Measurements from ENCODE around the gene SLC1A7.

SLC1A7 gene

DNA sequence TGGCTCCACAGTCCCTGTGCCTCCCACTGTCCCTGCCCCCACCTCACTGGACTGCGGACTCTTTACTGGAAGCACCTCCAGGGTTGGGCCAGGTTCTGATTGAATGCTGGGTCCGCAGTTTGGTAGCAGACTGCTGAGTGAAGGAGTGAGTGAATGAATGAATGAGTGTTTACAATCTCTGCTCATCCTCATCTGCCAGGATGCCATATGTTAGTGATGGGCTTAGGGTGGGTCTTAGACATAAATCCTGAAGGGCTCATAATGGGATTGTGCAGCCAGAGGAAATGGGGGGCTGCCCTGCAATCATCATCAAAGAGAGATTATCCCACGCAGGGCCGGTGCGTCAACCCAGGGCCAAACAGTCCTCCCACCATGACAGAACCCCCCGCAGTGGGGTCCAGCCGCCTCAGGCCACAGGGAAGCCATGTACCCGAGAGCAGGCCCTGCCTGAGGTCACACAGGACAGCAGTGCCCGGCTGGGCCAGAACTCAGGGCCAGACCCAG is 26.1 kb downstream of the SLC1A7 start:
- DNase-seq (ENCODE audit: low read depth in 2 of 2): no peak

DNA sequence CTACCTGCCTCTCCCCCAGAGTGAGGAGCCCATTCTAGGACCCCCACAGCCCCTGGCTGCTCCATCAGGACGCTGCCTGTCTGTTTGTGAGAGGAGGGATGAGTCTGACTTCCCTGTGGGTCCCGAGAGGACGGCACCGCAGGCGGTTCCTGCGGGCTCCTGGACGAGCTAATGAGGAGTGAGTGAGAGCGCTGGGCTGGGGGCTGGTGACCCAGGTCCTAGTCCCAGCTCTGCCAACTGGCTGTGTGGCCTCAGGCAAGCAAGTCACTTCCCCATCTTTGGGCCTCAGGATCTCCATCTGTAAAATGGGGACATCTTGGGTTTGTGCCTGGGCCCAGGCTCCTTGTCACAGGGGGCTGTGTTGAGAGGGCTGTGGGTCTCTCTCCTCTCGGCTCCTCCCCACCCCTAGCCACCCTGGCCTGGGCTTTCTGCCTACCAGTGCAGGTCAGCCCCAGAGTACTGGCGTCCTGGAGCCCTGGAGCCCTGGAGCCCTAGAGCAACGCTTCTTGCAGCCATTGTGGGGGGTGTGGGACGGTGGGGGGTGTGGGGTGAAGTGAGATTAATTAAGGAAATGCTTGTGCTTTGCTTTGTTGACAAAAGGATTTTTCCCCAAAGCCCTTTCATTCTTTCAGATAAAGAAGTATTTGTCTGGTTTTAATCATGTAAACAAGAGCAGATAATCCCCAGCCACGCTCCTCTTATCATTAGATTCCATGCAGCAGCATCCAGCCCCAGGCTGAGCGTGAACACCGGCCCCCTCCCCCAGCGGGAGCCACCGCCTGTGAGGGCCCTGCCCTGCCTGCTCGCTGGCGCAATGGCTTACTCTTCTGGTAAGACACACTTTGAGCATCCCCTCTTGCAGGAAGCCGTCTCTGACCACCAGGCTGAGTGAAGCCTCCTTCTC is 26.8 kb downstream of the SLC1A7 start:
- DNase-seq (ENCODE audit: low read depth in 2 of 2): no peak

DNA sequence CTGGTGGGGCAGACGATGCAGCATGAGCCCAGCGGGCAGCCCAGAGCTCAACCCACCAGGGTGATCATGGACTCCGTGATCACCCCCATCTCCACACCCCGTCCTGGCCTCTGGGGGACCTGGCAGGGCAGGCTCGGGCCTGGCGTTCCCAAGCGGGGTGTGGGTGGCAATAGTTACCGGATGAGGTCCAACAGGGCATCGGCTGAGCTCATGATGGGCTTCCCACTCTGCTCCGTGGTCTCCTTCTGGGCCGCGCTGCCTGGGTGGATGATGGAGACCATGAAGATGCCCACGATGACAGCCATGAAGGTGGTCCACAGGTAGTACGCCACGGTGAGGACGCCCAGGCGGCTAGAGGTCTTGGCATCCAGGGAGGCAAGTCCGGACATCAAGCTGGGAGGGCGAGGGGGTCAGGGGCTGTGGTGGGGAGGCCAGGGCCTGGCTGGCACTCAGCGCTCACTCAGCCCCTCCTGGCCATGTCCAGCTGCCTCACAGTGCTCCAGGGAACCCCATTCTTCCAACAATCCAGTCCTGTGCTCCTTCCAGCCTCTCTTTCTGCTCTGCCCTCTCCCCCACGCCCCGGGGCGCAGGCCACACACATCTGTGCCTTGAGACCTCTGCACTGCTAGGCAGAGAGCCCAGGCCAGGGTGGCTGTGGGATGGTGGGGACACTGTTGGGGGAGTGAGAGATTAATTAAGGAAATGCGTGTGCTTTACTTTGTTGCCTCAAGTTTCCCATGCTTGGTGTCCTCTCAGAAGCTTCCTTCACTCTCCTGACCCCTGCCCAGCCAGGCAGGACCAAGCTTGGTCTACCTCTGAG is 27.6 kb downstream of the SLC1A7 start:
- no peak for DNase-seq (ENCODE audit: low read depth in 2 of 2)

DNA sequence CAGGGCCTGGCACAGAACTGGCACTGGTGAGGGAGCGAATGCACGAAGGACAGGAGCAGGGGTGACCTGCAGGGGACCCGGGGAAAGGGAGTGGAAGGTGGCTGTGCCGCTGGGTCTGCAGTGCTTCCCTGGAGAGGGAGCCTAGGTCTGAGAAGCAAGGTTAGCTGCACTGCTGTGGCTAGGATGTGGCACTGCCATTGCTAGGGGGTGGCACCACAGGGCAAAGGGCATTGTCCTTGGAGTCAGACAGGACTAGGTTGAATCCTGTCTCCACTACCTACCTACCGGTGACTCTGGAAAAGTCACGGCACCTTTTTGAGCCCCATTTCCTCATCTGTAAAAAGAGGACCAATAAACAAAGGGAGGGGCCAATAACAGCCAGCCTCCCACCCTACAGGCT is 28.3 kb downstream of the SLC1A7 start:
- DNase-seq (ENCODE audit: low read depth in 2 of 2): no peak

DNA sequence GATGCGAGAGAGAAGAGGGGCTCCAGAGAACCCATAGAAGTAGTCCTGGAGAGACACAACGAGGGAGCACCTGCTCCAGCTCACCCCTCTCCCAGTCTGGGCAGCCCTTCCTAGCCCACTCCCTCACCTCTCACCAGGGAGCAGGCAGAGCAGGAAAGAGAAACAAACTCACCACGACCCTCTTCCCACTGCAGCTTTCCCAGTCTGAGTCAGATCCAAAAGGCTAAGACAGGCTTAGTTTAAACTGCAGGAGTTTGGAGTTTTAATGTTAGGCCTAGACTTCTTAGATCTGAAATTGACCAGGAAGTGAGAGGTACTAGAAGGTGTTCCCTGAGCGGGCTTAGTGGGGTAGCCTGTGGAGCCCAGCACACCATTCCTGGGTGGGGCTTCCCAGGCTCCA is 29.6 kb downstream of the SLC1A7 start:
- DNase-seq (ENCODE audit: low read depth in 2 of 2): no peak

DNA sequence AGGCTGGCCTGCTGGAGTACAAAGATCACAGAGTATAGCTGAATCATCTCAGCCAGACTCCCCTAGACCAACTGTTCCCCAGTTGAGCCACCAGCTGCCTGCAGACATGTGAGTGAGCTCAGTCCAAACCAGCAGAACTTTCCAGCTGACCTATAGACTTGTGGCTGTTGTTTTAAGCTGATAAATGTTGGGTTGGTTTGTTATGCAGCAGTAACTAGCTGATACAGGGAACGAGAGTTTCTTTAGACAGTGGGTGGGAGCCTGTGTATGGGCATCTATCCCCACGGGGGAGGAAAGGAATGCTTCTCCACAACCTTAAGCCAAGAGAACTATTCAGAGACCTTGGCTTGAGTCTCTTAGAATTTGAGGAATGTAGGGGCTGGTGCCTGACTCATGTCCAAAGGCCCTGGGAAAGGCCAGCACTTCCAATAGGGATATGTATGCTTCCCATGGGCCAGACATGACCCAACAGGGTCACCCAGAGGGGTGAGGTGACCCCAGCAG is 30.1 kb downstream of the SLC1A7 start:
- no peak for DNase-seq (ENCODE audit: low read depth in 2 of 2)

DNA sequence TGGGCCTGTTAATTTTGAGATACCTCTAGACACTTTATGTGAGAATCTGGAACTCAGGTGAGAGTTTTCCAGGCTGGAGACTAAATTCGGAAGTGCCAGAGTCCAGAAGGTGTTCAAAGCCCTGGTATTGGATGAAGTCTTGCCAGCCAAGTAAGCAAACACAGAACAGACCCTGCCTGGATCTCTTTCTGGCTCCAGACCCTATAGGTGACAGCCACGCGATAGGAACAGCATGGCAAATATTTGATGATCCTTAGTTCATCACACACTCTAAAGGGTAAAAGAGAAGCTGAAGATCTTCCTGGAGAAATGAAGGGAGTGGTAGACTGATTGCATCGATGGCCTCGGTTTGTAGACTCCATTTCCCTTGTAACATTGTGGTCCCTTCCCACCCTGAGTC is 30.7 kb downstream of the SLC1A7 start:
- no peak for DNase-seq (ENCODE audit: low read depth in 2 of 2)

DNA sequence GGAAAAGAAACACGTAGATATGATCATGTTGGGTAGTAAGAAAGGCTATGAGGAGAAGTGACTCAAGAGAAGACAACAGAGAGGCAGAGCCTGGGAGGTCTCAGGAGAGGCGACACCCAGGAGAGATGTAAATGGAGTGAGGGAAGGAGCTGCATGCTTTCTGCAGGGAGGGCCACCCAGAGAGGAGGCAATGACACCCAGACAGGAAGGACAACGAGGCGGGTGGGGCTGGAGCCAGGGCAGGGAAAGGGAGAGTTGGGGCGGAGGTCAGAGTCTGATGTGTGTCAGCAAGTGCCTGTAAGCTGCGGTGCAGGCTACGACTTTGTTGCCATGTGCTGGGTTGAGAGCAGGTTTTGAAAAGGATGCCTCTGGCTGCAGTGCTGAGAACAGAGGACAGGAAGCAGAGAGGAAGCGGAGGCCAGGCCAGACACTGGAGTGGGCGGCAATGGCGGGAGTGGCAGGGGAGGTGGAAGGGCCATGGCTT is 31.3 kb downstream of the SLC1A7 start:
- DNase-seq (ENCODE audit: low read depth in 2 of 2): peak in 1 of 2 experiments; percentile 5

DNA sequence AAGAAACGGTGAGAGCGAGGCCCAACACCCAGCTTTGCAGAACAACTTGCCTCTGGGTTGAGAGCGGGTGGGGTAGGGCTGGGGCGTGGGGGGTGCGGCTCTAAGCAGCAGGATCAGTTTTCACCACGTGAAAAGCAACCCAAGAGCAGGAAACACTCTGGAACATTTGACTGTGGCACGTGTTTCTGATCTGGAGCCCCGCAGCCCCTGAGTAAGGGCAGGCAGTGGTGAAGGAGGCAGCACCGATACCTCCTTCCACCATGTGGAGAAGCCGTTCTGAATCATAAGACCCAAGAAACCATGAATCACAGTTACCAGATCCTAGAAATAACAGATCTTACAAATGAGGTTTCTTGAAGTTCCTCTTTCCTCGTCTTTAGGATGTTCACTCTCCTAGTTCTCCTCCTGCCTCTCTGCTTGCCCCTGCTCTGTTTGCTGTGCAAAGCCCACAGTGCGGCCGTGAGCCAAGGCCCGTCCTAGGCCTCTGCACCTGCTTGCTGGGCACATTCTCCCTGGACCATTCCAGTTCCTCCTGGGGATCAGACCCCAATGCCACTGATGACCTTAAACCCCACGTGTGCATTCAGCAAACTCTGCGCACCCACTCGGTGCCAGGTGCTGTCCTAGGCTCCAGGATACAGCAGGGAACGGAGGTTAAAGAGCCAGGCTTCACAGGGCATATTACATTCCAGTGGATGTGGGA is 31.9 kb downstream of the SLC1A7 start:
- DNase-seq (ENCODE audit: low read depth in 2 of 2): peak; percentile 10 to 40

DNA sequence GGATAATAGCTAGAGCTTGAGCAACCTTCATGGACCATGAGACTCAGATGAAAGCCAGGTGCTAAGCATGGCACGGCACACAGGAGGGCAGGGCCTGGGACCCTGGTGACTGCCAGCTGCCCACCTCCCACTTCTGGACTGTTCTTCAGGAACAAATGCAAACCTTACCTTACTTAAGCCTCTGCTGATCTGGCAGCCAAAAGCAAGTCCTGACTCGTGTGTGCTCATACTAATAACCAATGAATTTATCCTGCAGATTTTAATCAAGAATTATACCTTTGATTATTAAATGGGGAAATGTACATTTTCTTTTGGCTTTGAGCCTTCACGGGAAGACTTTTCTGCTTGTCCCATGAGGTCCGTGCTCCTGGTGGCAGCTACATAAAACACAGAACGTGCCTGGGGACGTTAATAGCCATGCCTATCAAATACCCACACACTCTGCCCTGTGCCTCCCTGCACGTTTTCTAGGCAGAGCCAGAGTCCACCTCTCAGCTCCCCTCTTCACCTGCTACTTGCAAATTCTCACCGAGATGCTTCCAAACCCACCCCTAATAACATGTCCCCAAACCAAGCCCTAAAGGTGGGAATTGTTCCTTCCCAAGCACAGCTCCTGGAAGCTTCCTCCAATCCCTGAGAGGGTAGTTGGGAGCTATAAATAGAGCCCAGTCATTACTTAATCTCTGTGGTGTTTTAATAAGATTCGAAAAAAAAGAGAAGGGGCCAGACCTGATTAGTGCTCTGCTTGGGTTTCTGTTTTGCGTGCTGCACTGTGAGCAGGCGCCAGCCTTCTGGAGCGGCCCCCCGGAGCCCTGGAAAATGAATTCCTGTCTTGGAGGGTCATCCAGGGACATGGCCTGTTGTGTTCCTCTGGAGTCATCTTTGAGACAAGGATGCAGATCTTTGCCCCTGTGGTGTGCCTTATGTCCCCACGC is 33.5 kb downstream of the SLC1A7 start:
- DNase-seq (ENCODE audit: low read depth in 2 of 2): no peak

DNA sequence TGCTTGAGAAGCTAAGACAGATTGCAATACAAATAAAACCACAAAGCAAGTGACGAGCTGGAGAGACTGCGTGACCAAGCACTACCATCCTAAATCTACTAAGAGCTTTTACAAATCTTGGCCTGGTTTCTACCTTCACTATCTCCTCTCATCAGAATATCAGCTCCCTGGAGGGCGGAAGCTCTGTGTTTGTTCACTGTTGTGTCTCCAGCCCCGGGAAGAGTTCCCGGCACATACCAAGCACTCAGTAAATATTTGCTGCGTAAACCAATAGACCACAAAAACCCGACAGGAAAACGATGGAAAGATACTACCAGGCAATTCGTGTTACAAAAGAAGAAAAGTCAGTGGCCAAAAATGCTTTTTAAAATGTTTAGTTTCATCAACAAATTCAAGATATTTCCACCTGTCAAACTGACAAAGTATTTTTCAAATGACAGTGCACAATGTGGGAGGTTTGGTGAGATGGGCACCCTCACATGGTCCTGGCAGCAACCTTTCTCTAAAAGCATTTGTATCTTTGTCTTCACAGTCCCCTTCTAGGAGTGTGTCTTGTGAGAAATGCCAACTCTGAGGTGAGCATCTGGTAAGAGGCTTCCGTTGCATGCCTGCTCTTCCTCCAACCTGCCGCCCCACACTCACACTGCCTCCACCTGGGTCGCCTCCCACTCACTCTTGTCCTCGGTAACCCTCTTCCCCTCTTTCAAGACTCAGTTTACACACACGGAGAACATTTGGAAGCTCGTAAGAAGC is 34.7 kb downstream of the SLC1A7 start:
- DNase-seq (ENCODE audit: low read depth in 2 of 2): no peak

DNA sequence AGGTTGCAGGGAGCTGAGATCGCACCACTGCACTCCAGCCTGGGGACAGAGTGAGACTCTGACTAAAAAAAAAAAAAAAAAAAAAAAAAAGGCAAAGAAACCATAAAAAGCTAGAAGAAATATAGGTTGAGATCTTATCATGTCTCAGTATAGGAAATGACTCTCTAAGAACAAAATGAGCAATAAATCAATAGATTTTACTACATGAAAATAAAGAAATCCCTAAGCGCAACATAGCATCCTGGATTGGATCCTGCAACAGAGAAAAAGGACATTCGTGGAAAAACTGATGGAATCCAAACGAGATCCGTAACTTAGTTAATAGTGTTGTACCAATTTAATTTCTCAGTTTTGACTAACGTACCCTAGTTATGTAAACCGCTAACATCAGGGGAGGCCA is 35.3 kb downstream of the SLC1A7 start:
- DNase-seq (ENCODE audit: low read depth in 2 of 2): no peak

DNA sequence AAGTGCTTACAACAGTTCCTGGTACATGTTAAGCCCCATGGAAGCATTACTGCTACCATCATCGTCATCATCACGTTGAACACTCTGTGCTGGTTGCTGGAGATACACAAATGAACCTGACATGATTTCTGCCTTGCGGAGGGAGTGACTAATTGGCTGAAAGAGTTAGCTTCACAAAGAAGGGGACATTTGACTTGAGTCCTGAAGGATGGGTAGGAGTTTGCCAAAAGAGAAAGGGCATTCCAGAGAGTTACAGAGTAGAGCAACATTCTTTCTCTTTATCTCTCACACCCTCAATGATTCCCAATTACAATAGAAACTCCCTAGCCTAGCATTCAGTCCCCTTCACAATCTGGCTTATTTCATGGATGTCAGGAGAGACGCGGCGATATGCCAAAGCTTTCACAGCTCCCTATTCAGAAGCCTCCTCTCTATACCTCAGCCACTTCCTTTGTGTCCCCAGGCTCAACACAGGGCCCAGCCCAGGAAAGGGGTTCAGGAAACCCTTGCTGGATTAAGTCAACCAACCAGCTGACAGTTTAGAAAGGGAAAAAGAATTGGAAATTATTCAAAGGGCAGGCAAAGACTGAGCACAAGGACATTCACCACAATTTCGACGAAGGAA is 38.0 kb downstream of the SLC1A7 start:
- no peak for DNase-seq (ENCODE audit: low read depth in 2 of 2)

DNA sequence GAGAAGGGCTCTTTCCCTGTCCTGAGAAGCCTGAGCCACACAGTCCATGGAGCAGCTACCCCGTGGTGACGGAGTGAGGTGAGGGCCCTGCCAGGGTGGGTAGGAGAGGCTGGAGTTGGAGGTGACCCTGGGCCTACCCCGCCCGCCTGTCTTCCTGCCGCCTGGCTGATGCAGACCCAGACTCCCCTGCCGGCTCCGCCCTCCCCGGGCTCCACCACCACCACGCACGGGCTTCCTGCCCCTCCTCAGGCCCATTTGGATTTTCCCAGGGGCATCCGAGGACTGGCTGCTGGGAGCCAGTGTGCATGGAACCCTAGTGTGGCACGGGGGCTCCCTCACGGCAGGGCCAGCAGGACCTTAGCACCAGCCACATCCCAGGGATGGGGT is 47.9 kb downstream of the SLC1A7 start:
- no peak for DNase-seq (ENCODE audit: low read depth in 2 of 2)

DNA sequence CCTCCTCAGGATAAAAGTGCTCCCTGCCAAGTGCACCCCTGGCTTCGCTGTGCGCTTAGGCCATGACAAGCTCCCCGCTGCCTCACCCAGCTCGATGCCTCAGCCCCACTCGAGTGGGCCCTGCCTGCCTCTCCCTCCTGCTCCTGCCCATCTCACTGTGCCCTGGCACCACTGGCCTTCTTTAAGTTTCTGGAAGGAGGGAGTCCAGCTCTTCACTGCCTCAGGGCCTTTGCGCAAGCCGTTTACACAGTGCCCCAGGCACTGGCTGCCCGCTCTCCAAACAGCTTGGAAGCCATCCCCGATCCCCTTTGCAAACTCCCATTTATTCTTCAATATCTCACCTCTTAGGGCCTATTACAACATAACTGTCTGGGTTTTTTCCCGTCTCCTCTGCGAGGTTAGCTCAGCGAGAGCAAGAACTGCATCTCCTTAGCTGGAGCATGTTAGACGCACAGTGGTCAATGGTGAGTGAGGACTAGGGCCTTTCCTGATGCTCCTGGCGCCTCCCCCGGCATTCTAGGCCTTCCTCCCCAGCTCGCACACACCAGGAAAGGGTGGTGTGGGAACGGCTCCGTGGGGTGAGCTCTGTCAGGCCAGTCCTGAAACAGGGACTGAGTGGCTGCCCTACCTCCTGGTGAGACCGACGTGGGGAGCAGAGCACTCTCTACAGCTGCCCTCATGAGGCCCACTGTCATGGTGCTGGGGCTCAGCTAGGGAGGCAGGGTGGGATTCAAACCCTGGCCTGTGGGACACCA is 48.5 kb downstream of the SLC1A7 start:
- no peak for DNase-seq (ENCODE audit: low read depth in 2 of 2)

DNA sequence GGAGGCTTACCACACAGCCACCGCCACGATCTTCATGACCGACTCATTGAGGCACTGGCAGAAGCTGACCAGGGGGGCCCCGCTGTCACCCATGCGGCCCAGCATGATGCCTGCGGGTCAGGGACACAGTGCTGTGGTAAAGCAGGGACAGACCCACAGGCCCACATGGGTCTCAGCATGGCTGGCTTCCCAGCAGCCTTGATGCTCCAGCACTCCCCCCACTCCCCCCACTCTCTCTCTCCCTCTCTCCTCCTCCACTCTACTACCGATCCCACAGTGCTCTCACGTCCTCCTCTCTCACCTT is 49.0 kb downstream of the SLC1A7 start:
- DNase-seq (ENCODE audit: low read depth in 2 of 2): no peak

DNA sequence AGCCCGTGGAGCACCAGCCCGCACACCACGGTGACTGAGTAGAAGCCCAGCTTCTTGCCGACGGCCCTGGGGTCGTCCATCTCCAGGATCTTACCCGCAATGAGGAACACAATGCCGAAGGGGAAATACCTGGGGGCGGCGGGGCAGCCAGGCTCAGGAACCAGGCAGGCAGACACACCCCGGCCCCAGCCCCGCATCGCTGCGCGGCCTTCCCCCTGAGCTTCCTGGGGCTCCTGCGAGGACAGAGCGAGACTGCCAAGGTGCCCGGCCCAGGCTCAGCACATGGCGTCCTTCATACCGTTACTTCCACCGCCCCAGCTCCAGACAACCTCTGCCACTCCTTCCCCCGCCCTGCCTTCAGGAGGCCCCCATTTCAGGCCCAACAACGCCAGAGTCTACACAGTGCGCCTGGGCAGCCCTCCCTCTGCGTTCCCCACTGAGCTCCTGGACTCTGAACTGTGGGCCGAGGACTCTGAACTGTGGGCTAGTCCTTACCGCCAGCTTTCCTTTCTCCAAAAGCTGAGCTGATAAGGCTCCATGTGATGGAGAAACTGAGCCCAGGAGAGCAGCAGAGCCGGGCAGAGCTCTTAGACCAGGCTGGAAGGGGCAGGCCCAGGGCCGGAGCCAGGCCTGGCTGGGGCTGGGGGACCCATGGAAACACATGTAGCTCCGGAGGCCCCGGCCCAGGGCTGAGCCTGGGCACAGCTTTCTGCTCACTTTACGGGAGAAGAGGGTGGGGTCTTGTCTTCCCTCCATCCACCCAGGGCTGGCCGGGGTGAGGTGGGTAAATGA is 49.6 kb downstream of the SLC1A7 start:
- DNase-seq (ENCODE audit: low read depth in 2 of 2): no peak

Measured in stimulated activated CD4-positive, alpha-beta T cell treated with anti-CD3 and anti-CD28 coated beads, Interleukin-12 subunit alpha, Interleukin-12 subunit beta, amount 100 ng/mL, for 24 hours (primary cell).